Left ventricle myocardium superior (tissue), 1 donor: ENCODE data around the gene VPS41. TPM values are rescaled to one million over a fixed set of nuclear protein-coding genes. Genes with fewer than 3 reads are reported as not detected.
"Not testable (repeated sequence)": the region's sequence is repeated elsewhere in the genome, so short reads cannot be mapped to it uniquely, and the experiment has no call there.

Source experiments
- ATAC-seq: fragments of 200-7000 bp; cut with Tn5 transposase; one replicate; pipeline ENCODE4 v1.9.1; 2020; ENCODE audit warnings: mild to moderate bottlenecking, moderate library complexity
- DNase-seq: peaks from one replicate; pipeline ENCODE4 v3.0.0-alpha.2; 2020
- intact Hi-C: fragments of 100-400 bp; cut with micrococcal nuclease; formaldehyde crosslinking; loops from one replicate; pipeline ENCODE4 v1.11.0; 2022
- long read RNA-seq: library from polyadenylated mRNA; unstranded; transcript quantifications from one replicate; pipeline ENCODE4 v2.0.0, GENCODE V29; 2021
- total RNA-seq: library from RNA; stranded (reverse); fragmentation: NEBNext Ultra II Directional; extraction: Animal tissue kit (Norgen Biotek cat#: 25700); gene quantifications from one replicate; pipeline ENCODE4 v1.2.1, GENCODE V29; 2021
- donor health status: DM: no; HTN: yes; CAD: no; lungs with severe emphysema.

VPS41 gene
- total RNA-seq = 33.7 TPM
- long read RNA-seq, full-length matches to known transcripts = 42 of 50 reads
- long read RNA-seq, partial matches to known transcripts = 4 of 50 reads
- long read RNA-seq, other reads (novel, unspliced or antisense) = 4 of 50 reads

DNA sequence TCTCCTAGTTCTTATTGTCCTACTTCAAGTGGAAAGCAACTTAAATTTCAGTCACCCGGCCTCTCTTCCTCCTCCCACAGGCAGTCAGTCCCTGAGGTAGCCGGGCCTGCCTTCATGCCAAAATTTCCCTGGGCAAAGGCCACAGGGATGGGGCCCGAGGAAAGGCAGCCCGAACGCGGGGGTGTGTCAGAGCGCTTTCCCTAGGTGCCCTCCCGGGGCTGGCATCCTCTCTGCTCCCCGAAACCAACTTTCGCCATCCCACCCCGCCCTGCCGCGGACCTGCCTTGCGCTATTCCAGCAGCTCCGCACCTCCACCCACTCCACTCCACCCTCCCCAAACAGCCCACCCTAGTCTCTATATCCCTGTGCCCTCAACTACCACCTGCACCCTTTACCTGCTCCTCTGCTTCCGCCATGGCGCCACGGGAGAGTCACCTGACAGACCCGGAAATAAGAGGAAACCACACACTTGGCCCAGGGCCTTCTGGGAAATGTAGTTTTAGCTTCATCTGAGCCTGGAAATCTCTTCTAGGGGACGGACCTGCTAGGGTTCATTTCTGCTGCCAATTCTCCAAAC lies at the start of gene VPS41:
Gene VPS41, minus strand, starts transcription at position 433 of the 577 bp plus-strand sequence. Its CDS starts 17 bp downstream, at position 416.
- intact Hi-C loops = no loop called here
- peak; percentile 74 for DNase-seq
- ATAC-seq = peak; percentile 99

DNA sequence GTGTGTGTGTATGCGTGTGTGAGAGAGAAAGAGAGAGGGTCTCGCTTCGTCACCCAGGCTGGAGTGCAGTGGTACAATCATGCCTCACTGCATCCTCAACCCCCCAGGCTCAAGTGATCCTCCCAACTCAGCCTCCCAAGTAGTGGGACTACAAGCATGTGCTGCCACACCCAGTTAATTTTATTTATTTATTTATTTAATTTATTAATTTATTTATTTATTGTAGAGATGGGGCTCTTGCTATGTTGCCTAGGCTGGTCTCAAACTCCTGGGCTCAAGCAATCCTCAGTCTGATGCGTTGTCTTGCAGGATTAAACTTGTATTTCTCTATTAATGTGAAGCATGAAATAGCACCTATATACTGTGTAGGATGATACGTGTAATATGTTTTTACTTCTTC lies 46.9 kb upstream of the VPS41 start:
- ATAC-seq (no peak), DNase-seq (no peak)
- intact Hi-C loops = no loop called here

DNA sequence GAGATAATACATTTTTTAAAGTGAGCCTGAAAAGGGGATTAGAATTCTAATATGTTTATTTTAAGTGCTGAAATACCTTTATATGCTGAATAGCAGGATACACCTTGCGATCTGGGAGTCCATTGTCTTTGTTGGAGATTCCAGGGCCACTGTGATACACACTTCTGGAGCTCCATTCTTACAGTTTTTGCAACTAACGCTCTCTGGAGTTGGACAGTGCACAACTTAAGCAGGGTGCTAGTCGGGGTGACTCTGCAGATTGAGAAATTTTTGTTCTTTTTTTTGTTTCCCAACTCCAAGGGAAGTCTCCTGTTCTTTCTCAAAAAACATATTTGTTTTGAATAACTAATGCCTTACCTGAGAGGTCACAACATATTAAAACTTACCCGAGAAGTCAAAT lies 45.0 kb upstream of the VPS41 start:
- intact Hi-C loops = no loop called here
- DNase-seq (no peak), ATAC-seq (no peak)

DNA sequence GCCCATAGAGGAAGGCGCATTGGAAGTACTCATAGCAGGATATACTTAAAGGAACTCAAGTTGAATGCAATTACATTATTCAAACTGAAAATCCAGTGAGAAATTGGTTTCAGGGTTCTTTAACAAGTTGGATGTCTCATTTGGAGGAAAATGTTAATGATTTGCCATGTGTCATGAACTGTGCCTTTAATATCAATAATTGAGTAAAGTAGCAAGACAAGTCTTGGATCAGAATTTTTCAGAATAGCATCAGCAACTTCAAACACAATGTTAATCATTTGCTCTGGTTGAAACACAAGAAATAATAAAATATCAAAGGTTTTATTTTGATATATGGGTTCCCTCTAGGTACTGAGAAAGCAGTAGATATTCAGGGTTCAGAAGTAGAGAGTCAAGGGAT lies 44.2 kb upstream of the VPS41 start:
- DNase-seq = no peak
- intact Hi-C loops = no loop called here
- ATAC-seq = no peak

DNA sequence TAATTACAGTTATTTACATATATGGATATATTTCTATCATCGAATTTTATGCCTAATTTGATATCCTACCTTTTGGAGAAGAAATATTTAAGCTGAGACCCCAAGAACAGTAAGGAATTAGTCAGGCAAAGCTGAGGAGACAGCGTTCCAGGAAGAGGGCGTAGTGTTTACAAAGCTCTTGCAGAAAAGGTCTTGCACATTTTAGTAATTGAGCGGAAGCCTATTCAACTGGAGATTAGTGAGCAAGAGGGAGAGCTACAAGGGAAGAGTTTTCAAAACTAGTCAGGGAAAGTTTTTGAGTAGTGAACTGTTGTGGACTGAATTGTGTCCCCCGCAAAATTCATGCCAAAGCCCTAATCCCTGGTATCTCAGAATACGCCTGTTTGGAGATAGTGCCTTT lies 42.2 kb upstream of the VPS41 start:
- intact Hi-C loops = no loop called here

DNA sequence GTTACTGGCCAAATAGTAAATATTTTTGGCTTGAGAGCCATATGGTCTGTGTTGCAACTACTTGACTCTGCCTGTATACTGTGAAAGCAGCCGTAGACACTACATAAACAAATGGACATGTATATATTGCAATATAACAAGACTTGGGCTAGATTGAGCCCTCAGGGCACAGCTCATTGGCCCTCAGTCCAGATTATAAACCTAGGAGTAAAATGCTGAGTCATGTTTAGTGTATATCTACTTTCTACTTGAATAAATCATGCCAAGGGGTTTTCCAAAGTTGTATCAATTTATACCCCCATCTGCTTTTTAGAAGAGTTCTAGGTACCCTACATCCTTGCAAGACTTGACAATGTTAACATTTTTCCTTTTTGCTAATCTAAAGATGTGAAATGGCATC lies 41.3 kb upstream of the VPS41 start:
- intact Hi-C loops = no loop called here
- ATAC-seq = no peak
- no peak for DNase-seq

More for the DNA sequence above, 42.2 kb upstream of the VPS41 start:
- ATAC-seq (no peak), DNase-seq (no peak)

DNA sequence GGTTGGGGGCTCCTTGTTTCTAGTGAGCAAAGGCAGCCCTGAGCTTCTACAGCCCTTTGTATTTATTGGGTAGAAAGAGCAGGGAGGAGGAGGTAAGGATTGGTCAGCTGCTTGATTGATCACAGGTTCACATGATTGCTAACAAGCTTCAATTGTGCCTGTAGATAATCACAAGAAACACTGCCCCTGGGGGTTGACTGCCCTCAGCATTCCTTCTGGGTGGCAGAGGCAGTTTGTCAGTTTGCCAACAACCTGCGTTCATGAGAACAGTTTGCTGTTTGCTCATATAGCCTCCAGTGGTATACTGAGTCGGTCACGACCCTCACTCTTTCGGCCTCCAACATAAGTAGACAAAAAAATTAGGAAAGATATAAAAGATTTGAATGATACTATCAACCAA lies 38.5 kb upstream of the VPS41 start:
- ATAC-seq, intact Hi-C loops, DNase-seq: not testable (repeated sequence)

DNA sequence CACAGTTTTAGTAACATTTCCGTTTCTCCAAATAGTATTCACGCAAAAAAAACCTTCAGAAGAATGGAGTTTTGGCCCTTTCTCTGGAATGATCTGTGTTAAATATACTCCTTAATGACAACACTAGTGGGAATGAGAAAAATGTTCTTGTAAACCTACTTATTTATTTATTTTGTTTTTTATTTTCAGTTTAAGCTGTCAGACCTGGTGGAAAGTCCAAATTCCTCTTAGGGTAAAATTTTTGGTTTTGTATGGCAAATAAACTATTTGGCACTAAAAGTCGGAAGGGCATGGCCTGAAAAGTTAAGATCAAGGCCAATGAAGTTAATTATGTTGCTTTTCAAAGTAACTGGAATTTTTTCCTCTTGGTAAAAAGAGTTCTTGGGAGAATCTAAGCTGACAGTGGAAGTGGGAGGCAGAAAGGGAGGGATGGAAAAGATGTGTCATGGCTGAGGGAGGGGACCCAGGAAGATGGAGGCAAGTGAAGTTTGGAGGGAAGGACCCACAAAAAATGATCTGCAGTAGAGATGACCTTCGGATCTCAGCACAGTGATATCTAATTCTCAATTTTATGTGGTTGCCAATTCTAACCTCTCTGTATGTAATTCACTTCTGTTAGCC lies 33.5 kb upstream of the VPS41 start:
- ATAC-seq = no peak
- no peak for DNase-seq
- intact Hi-C loops = no loop called here

DNA sequence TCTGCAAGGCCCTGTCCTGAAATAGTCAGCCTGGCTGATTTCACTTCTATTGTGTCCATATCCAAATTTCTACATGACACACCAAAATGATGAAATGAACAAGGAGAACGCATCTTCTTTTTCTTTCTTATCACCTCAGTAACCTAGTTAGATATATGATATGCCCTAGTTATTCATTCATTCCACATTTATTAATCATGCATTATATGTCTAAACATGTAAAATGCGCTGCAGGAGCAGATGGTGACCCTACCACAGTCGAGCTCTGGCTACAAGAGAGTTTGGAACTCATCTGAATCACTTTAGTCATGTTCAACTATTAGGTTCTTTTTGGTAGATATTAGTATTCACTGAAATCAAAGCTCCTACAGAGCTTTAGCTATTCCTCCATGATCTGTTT lies 31.8 kb upstream of the VPS41 start:
- DNase-seq (no peak), ATAC-seq (no peak)
- intact Hi-C loops = no loop called here

DNA sequence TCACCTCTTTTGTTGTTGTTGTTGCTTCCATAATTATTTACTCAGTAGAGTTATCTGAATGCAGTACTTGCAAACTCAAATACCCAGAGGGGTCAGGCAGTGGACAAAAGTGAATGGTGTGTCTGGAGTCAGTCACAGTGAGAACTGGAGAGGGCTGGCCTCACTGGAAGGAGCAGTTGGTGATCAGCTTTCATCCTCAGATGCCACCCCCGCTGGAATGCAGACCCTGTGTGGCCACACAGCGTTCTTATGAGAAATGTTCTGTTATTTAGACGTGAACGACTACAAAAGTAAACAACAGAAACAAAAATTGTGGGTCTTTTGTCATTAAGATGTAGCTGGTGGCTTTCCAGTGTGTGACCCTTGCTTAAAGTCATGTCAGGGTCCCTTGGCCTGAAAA lies 29.6 kb upstream of the VPS41 start:
- DNase-seq (no peak), ATAC-seq (no peak)
- intact Hi-C loops = no loop called here

DNA sequence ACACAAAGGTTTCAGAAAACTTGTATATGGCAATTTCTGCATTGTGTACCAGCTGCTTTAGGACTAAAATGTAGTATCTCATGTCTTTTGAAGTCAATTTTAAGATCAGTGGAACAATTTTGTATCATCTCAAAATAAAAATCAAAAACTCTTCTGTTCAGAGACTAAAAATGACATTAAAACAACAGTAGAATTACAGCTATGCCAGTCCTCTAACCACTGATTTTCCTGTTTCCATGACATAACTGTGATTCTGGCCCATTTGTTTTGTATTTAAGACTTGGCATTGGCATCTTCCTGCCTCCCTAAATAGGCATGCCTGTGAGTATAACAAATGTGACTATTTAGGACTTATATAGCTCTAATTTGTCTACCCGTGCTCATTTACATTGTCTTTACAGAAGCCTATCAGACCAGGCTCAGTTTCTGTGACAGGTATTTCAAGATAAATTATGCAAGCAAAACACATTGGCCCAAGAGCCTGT lies 29.1 kb upstream of the VPS41 start:
- no peak for DNase-seq
- intact Hi-C loops = no loop called here
- ATAC-seq = no peak

DNA sequence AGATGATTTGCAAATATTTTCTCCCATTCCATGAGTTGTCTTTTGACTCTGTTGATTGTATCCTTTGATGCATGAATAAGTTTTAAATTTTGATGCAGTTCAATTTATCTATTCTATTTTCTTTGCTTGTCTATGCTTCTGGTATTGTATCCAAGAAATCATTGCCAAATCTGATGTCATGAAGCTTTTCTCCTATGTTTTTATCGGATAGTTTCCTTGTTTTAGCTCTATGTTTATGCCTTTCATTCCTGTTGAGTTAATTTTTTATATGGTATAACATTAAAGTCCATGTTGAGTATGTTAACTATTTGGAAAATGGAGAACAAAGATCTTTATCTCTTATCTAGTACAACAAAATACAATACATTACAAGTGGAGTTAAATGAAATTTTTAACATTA lies 27.6 kb upstream of the VPS41 start:
- intact Hi-C loops = no loop called here

DNA sequence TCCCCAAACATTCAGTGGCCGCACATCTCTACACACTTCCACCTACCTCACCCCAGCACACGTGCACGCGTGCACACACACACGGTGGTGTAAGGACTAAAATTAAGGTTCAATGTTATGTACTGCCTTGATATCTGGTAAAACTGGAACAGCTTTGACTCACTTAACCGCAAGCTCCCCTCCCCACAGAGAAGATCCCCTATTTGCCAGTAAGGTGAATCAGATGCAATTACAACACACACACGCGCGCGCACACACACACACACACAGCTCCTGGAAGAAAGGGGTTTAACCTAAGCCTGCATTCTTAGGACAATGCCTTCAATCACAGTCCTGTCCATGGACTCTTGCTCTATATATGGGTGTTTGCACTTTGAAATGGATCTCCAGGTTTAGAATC lies 25.5 kb upstream of the VPS41 start:
- ATAC-seq (no peak), DNase-seq (no peak)
- intact Hi-C loops = loop anchor here (5.0 kb wide), 1 partner anchor 533 kb away; no protein-coding TSS in a partner anchor

More for the DNA sequence above, 27.6 kb upstream of the VPS41 start:
- DNase-seq (no peak), ATAC-seq (no peak)

DNA sequence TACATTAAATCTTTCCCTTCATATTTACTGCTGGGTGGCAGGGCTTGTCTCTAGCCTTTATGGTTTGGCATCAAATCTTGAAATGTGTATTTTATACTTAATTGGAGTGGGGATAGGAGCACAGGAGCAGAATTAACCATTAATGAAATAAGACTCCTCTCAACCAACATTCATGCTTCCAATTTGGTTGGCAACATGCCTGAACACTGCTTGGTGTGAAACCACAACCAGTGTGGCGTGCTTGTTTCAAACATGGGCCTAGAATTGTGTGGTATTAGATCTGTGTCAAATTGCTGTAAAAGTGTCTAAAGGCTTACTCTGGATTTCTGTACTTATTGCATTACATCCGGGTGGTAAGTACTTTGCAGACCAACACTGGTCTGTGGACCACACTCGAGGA lies 25.1 kb upstream of the VPS41 start:
- ATAC-seq (no peak), DNase-seq (no peak)
- intact Hi-C loops = loop anchor here (5.0 kb wide), 1 partner anchor 533 kb away; no protein-coding TSS in a partner anchor

DNA sequence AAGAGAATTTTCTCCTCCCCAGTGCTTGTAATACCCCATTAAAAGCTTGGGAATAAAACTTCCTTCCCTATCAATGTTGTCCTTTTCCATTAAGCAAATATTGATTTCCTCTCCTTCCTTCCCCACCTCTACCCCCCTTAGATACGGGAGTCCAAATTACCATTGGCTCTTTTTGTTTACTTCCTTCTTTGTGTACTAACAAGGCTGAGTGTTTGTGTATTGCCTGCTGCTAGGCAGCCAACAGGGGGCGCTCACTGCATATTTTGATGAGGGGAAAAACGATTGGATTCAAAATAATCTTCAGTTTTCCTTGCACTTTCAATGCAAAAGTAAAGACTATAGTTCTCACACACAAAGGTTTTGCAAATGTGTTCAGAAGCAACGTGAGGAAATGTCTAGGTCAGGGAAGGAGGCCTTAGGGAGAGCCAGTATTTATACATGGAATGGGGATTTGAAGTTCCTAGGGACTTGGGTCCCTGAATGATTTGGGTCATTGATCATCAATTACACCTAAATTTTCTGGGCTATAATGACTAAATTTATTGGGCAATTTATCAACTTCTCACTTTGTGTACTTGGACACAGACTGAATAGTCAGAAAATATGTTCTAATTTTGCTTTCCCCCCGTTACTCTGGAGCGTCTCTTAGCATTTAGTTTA lies 23.6 kb upstream of the VPS41 start:
- ATAC-seq (no peak), DNase-seq (peak; percentile 74)
- intact Hi-C loops = loop anchor here (5.0 kb wide), 1 partner anchor 535 kb away; no protein-coding TSS in a partner anchor

DNA sequence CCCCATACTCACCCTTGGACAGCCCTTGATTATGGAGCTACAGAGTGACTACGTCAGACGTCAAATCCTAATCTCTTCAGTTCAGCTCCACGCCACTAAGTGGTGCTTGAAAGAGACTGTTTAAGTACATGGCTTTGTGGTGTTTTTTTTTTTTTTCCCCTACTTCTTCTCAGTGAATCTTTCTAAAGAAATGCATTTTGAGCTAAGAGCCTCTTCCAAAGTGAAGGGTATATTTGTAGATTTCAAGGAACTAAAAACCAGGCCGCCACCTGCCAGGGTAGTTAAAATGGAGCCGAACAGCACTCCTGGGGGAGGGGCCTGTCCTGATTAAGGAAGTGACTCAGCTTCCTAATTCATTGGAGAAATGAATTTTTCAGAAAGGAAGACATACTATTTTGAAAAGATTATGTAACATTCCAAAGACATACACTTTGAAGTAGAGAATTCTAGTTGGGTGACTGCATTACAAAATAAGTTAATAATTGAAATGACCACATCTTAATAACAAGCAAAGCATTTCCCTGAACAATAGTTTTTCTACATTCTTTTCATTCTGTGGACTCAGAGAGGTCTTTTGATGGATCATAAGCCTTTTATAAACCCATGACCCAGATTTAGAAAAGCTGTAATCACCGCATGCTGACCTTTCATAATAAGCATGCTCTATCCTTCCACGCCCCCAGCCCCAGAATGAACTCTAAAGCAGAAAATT lies 20.6 kb upstream of the VPS41 start:
- intact Hi-C loops = loop anchor here (5.0 kb wide), 1 partner anchor 538 kb away; no protein-coding TSS in a partner anchor
- DNase-seq (no peak), ATAC-seq (no peak)

DNA sequence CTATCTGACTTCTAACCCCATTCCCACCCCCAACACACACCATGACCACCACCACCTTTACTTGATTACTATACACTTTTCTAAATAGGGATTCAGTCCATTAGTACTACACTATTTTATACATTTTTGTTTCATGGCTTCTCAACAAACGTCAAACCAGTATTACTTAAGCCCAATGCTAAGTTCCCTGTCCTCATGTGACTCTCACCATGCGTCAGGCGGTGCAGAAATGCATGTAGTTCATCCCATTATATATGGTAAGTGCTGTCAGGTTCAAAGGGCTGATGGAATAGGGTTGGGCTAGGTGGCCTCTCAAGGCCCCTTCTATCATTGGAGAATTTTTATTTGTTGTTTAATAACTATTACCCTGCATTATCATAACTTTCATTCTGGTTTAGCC lies 19.5 kb upstream of the VPS41 start:
- ATAC-seq (no peak), DNase-seq (no peak)
- intact Hi-C loops = no loop called here

DNA sequence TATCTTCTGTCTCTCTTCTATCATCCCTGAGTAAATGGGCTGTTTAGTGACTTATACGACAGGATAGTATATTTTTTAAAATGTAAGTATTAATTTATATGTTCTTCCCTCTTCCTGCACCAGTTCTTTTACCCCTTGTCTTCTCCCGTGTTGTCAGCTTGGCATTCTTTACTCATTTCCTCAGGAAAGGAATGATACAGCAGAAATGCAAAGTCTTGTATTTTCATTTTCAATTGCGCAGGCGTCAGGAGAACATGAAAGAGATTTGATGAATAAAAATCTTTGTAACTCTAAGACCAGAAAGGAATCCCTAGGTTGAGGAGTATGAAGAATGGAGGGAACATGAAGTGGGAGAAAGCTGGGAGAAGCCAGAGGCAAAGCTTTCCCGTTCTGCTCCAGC lies 18.8 kb upstream of the VPS41 start:
- DNase-seq = no peak
- intact Hi-C loops = no loop called here
- ATAC-seq = no peak

DNA sequence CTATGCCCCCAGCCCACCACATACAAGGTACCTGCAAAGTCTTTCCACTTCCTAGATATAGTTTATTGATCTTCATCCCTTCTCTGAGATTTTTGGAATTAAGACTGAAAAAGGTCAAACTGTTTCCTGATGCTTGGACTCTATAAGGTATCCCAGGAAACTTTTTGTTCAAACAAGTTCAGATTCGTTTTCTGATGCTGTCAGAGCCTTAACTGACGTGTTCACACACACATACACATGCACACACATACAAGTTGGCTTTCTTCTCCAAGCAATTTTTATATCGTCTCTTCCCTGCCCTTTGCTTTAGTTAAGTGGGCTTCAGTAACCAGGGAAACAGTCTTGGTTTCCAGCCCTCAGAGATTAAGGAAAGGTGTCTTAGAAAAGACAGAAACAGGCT lies 11.7 kb upstream of the VPS41 start:
- ATAC-seq = no peak
- DNase-seq = no peak
- intact Hi-C loops = no loop called here

DNA sequence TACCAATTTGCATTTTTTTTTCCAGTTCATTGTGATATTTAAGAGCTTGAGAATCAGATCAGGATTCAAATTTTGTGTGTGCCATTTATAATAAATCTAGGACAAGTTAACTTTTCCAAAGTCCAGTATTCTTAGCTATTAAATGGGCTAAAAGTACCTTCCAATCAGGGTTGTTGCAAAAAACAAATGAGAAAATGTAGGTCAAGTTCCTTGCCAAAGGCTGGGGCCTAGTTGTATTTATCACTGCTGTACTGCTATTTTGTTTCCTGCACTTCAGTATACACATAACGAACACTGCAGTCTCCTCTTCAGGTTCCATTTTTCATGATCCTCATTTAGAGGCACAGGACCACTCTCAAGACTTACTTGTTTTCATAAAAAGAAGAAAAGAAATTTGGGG lies 7.4 kb upstream of the VPS41 start:
- intact Hi-C loops = no loop called here
- DNase-seq (no peak), ATAC-seq (no peak)
